Liver (tissue), 9 donors: Measurements from ENCODE around the gene ANKRD13D. TPM values are rescaled to one million over a fixed set of nuclear protein-coding genes. Genes with fewer than 3 reads are reported as not detected.

Experiments used
- DNase-seq: peaks from one replicate; pipeline ENCODE4 v3.0.0-alpha.2; 2017; ENCODE audit warnings: low spot score
- H3K27ac ChIP-seq, 2 donors: one replicate each; pipeline ENCODE4 v1.7.0; 2013; ENCODE audit warnings: inconsistent platforms in 2 of 2, low read length in 2 of 2, control low read depth in 1 of 2, low read depth in 1 of 2, mild to moderate bottlenecking in 1 of 2
- H3K27me3 ChIP-seq, 4 donors: one replicate each; pipeline versions ENCODE4 v1.6.1 to v1.7.0; 2013; ENCODE audit warnings: low read length in 3 of 4, inconsistent platforms in 1 of 4, mild to moderate bottlenecking in 1 of 4, moderate library complexity in 1 of 4; ENCODE audit not compliant: control insufficient read depth in 4 of 4, insufficient read depth in 4 of 4
- H3K36me3 ChIP-seq, 4 donors: one replicate each; pipeline versions ENCODE4 v1.6.1 to v1.7.0; 2013; ENCODE audit warnings: low read length in 3 of 4, mild to moderate bottlenecking in 3 of 4, low read depth in 1 of 4, moderate library complexity in 1 of 4; ENCODE audit not compliant: control insufficient read depth in 4 of 4, insufficient read depth in 3 of 4
- H3K4me1 ChIP-seq, 4 donors: one replicate each; pipeline versions ENCODE4 v1.6.1 to v1.7.0; 2013; ENCODE audit warnings: low read length in 3 of 4, mild to moderate bottlenecking in 3 of 4, moderate library complexity in 1 of 4; ENCODE audit not compliant: control insufficient read depth in 4 of 4, insufficient read depth in 4 of 4
- H3K4me3 ChIP-seq, 3 donors: one replicate each; pipeline versions ENCODE4 v1.6.1 to v1.7.0; 2013; ENCODE audit warnings: low read length in 3 of 3, control low read depth in 1 of 3, low read depth in 1 of 3, mild to moderate bottlenecking in 1 of 3
- H3K9ac ChIP-seq, 2 donors: one replicate each; pipeline ENCODE4 v1.7.0; 2013; ENCODE audit warnings: low read length in 2 of 2, mild to moderate bottlenecking in 2 of 2, moderate library complexity in 2 of 2, control low read depth in 1 of 2, low read depth in 1 of 2
- H3K9me3 ChIP-seq, 4 donors: one replicate each; pipeline versions ENCODE4 v1.6.1 to v1.7.0; 2013; ENCODE audit warnings: low read length in 3 of 4; ENCODE audit not compliant: control insufficient read depth in 4 of 4
- ATF3 ChIP-seq: IDR thresholded peaks from 2 replicates; pipeline ENCODE4 v1.6.1; 2016; ENCODE audit warnings: antibody characterized with exemption
- EGR1 ChIP-seq, 2 donors: IDR thresholded peaks; 2 replicates each; pipeline ENCODE4 v1.6.1; 2016 to 2018; ENCODE audit warnings: antibody characterized with exemption in 2 of 2, low read depth in 2 of 2
- FOXA1 ChIP-seq: IDR thresholded peaks from 2 replicates; pipeline ENCODE4 v1.6.1; 2016; ENCODE audit warnings: antibody characterized with exemption
- GABPA ChIP-seq, 2 donors: IDR thresholded peaks in 1 of 2; conservative IDR thresholded peaks in 1 of 2; 2 replicates each; pipeline ENCODE4 v1.6.1; 2016; ENCODE audit warnings: antibody characterized with exemption in 2 of 2, mild to moderate bottlenecking in 1 of 2, moderate library complexity in 1 of 2
- HNF4A ChIP-seq, 2 donors: conservative IDR thresholded peaks; 2 replicates each; pipeline ENCODE4 v1.6.1; 2016; ENCODE audit warnings: antibody characterized with exemption in 2 of 2, mild to moderate bottlenecking in 2 of 2
- NR2F2 ChIP-seq: IDR thresholded peaks from 2 replicates; pipeline ENCODE4 v1.6.1; 2016; ENCODE audit warnings: antibody characterized with exemption
- RAD21 ChIP-seq, 2 donors: IDR thresholded peaks; 2 replicates each; pipeline ENCODE4 v1.6.1; 2016; ENCODE audit warnings: antibody characterized with exemption in 2 of 2, mild to moderate bottlenecking in 2 of 2
- RXRA ChIP-seq, 2 donors: IDR thresholded peaks; 2 replicates each; pipeline ENCODE4 v1.6.1; 2017 to 2018; ENCODE audit warnings: antibody characterized with exemption in 2 of 2, mild to moderate bottlenecking in 1 of 2
- SP1 ChIP-seq: IDR thresholded peaks from 2 replicates; pipeline ENCODE4 v1.6.1; 2018; ENCODE audit warnings: antibody characterized with exemption, mild to moderate bottlenecking
- YY1 ChIP-seq: IDR thresholded peaks from 2 replicates; pipeline ENCODE4 v1.6.1; 2016; ENCODE audit warnings: antibody characterized with exemption, mild to moderate bottlenecking
- ZBTB33 ChIP-seq: IDR thresholded peaks from 2 replicates; pipeline ENCODE4 v1.6.1; 2016; ENCODE audit warnings: antibody characterized with exemption
- WGBS: extraction: QIAGEN DNeasy Blood & Tissue Kit; methylation state at CpG from one replicate; pipeline ENCODE4 v1.1.7; 2013; 5-methylcytosine and 5-hydroxymethylcytosine counted together
- polyA plus RNA-seq, 2 donors: library from polyadenylated mRNA; stranded (reverse) in 1 of 2; unstranded in 1 of 2; fragments of 200-250 nt in 1 of 2; fragments of >200 nt in 1 of 2; fragmentation: Nextera tagmentation in 1 of 2; extraction: Ambion mirVana in 1 of 2; gene quantifications; one replicate each; pipeline versions ENCODE4 v1.2.1 to v1.2.3, GENCODE V29; 2013 to 2015
- total RNA-seq, 2 donors: library from RNA; depleted of rRNA; stranded (reverse); fragments of >200 nt; gene quantifications; one replicate each; pipeline ENCODE4 v1.2.3, GENCODE V29; 2014
- TF ChIP-seq, protein P1 (sequence below): IDR thresholded peaks from 2 replicates; pipeline ENCODE4 v1.6.1; 2016; ENCODE audit warnings: antibody characterized with exemption, mild to moderate bottlenecking
- TF ChIP-seq, protein P2 (sequence below): fragments of 150-350 bp; IDR thresholded peaks from 2 replicates; pipeline ENCODE4 v1.5.1; 2017; ENCODE audit warnings: improper control_type of control experiment, low read depth, low read length; ENCODE audit not compliant: missing input control
- TF ChIP-seq, protein P3 (sequence below): IDR thresholded peaks from 2 replicates; pipeline ENCODE4 v1.6.1; 2016; ENCODE audit warnings: antibody characterized with exemption
- donor health status: healthy.
- donor health status: healthy.
- donor health status: healthy.
- donor health status: healthy.
- donor health status: healthy.

Gene ANKRD13D
- total and polyA plus RNA-seq, 4 donors, result 5.5 to 15.0 (median 5.9) TPM

GRCh38 chr11:67299471-67300191 lies 10.5 kb downstream of the ANKRD13D start (continued):
- TF ChIP-seq, protein P1, sequence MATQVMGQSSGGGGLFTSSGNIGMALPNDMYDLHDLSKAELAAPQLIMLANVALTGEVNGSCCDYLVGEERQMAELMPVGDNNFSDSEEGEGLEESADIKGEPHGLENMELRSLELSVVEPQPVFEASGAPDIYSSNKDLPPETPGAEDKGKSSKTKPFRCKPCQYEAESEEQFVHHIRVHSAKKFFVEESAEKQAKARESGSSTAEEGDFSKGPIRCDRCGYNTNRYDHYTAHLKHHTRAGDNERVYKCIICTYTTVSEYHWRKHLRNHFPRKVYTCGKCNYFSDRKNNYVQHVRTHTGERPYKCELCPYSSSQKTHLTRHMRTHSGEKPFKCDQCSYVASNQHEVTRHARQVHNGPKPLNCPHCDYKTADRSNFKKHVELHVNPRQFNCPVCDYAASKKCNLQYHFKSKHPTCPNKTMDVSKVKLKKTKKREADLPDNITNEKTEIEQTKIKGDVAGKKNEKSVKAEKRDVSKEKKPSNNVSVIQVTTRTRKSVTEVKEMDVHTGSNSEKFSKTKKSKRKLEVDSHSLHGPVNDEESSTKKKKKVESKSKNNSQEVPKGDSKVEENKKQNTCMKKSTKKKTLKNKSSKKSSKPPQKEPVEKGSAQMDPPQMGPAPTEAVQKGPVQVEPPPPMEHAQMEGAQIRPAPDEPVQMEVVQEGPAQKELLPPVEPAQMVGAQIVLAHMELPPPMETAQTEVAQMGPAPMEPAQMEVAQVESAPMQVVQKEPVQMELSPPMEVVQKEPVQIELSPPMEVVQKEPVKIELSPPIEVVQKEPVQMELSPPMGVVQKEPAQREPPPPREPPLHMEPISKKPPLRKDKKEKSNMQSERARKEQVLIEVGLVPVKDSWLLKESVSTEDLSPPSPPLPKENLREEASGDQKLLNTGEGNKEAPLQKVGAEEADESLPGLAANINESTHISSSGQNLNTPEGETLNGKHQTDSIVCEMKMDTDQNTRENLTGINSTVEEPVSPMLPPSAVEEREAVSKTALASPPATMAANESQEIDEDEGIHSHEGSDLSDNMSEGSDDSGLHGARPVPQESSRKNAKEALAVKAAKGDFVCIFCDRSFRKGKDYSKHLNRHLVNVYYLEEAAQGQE, result no peak
- no peak for TF ChIP-seq GABPA (IDR thresholded peaks at IDR 0.05 in 1 of 2, conservative IDR thresholded peaks at IDR 0.05 in 1 of 2)

DNA sequence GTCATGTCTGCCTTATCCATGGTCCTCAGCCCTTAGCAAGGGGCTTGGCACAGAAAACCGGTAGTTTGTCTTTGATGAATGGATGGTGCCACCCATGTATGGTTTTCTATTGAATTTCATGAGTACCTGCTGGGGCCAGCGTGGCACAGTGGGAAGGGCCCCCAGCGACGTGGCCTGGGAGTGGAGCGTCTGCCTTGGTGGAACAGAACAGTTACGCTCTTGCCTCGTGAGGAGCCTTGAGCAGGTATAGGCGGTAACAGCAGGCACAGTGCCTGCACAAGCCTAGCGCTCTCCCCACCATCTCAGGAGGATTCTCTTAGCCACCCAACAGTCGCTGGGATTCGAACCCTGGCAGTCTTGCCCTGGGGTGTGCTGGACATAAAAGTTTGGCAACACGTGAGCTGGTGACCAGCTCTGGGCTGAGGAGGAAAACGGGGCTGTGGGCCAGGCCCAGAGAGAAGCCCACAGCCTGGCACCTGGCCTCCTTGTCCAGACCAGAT lies 11.2 kb downstream of the ANKRD13D start:
- no peak overlapping the region for H3K9ac ChIP-seq
- WGBS, result 96% methylated on average over 13 of the region's 13 CpGs
- DNase-seq, result no peak
- H3K9me3 ChIP-seq, result no peaks in the 10 kb centered on the region
- no peaks in the 10 kb centered on the region for H3K27me3 ChIP-seq
- no peak overlapping the region for H3K4me3 ChIP-seq
- peaks cover 5 to 16% (median 8%) of the 10 kb centered on the region in 4 donors for H3K36me3 ChIP-seq
- no peak for TF ChIP-seq FOXA1
- no peak for TF ChIP-seq RAD21 (IDR thresholded peaks at IDR 0.05)
- TF ChIP-seq ZBTB33, result no peak
- TF ChIP-seq, protein P2, sequence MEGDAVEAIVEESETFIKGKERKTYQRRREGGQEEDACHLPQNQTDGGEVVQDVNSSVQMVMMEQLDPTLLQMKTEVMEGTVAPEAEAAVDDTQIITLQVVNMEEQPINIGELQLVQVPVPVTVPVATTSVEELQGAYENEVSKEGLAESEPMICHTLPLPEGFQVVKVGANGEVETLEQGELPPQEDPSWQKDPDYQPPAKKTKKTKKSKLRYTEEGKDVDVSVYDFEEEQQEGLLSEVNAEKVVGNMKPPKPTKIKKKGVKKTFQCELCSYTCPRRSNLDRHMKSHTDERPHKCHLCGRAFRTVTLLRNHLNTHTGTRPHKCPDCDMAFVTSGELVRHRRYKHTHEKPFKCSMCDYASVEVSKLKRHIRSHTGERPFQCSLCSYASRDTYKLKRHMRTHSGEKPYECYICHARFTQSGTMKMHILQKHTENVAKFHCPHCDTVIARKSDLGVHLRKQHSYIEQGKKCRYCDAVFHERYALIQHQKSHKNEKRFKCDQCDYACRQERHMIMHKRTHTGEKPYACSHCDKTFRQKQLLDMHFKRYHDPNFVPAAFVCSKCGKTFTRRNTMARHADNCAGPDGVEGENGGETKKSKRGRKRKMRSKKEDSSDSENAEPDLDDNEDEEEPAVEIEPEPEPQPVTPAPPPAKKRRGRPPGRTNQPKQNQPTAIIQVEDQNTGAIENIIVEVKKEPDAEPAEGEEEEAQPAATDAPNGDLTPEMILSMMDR, result no peak
- TF ChIP-seq, protein P1, result no peak
- TF ChIP-seq GABPA (IDR thresholded peaks at IDR 0.05 in 1 of 2, conservative IDR thresholded peaks at IDR 0.05 in 1 of 2), result no peak
- TF ChIP-seq SP1, result no peak
- no peak for TF ChIP-seq YY1
- no peak for TF ChIP-seq EGR1 (IDR thresholded peaks at IDR 0.05; ENCODE audit: low read depth in 2 of 2)
- no peak for TF ChIP-seq NR2F2
- TF ChIP-seq, protein P3, sequence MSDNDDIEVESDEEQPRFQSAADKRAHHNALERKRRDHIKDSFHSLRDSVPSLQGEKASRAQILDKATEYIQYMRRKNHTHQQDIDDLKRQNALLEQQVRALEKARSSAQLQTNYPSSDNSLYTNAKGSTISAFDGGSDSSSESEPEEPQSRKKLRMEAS, result no peak
- TF ChIP-seq RXRA (IDR thresholded peaks at IDR 0.05), result no peak
- no peak for TF ChIP-seq ATF3
- TF ChIP-seq HNF4A (conservative IDR thresholded peaks at IDR 0.05), result no peak
- H3K27ac ChIP-seq, result no peak overlapping the region
- peaks cover 13 to 35% (median 20%) of the 10 kb centered on the region in 4 donors for H3K4me1 ChIP-seq
